Midbrain (tissue), 1 donor: ENCODE data around the gene CSH2.
"Not testable (repeated sequence)": the region's sequence is repeated elsewhere in the genome, so short reads cannot be mapped to it uniquely, and the experiment has no call there.

Experiments
- DNase-seq: peaks from one replicate; lab custom pipeline; 2025; lab: John Stamatoyannopoulos, UW

The CSH2 gene

GRCh38 chr17:63855185-63855584 lies 18.3 kb downstream of the CSH2 start:
- no peak for DNase-seq

- DNase-seq: no peak
These were observed 18.8 kb downstream of the CSH2 start for GRCh38 chr17:63854709-63855108.

- no peak for DNase-seq
These were observed 20.2 kb downstream of the CSH2 start for GRCh38 chr17:63853260-63853659.

- DNase-seq: no peak
These were observed 23.1 kb downstream of the CSH2 start for GRCh38 chr17:63850401-63850800.

- peak; percentile 86 for DNase-seq
These were observed 24.4 kb downstream of the CSH2 start for GRCh38 chr17:63848834-63849689.

GRCh38 chr17:63847525-63848249 lies 25.8 kb downstream of the CSH2 start:
- DNase-seq: no peak

GRCh38 chr17:63845509-63845908 lies 28.0 kb downstream of the CSH2 start:
- DNase-seq: no peak

- DNase-seq: no peak
These were observed 29.4 kb downstream of the CSH2 start for GRCh38 chr17:63843910-63844677.

- not testable (repeated sequence) for DNase-seq
These were observed 30.0 kb downstream of the CSH2 start for GRCh38 chr17:63843387-63843888.

- DNase-seq: peak; percentile 97
These were observed 30.7 kb downstream of the CSH2 start, which contains the start of gene SMARCD2 for GRCh38 chr17:63842540-63843386. Gene SMARCD2, minus strand, starts transcription at chr17:63842685. Its CDS starts 11 bp downstream, at chr17:63842674.

- no peak for DNase-seq
These were observed 31.3 kb downstream of the CSH2 start for GRCh38 chr17:63842173-63842539.

- DNase-seq: peak; percentile 51
These were observed 31.9 kb downstream of the CSH2 start for GRCh38 chr17:63841350-63842172.

- DNase-seq: peak; percentile 31
These were observed 32.7 kb downstream of the CSH2 start for GRCh38 chr17:63840591-63841349.

GRCh38 chr17:63838631-63839171 lies 34.8 kb downstream of the CSH2 start:
- peak; percentile 91 for DNase-seq

- no peak for DNase-seq
These were observed 35.4 kb downstream of the CSH2 start for GRCh38 chr17:63837962-63838600.

- DNase-seq: no peak
These were observed 36.0 kb downstream of the CSH2 start for GRCh38 chr17:63837480-63837879.

- no peak for DNase-seq
These were observed 36.7 kb downstream of the CSH2 start for GRCh38 chr17:63836811-63837210.

- DNase-seq: no peak
These were observed 38.2 kb downstream of the CSH2 start for GRCh38 chr17:63835167-63835720.
